Esophagus muscularis mucosa (tissue), 4 donors: ENCODE measurements around the gene GPR15. TPM values are rescaled to one million over a fixed set of nuclear protein-coding genes. Genes with fewer than 3 reads are reported as not detected.
"Not testable (repeated sequence)": the region's sequence is repeated elsewhere in the genome, so short reads cannot be mapped to it uniquely, and the experiment has no call there.

Source experiments
- DNase-seq: peaks from one replicate; pipeline ENCODE4 v3.0.0-alpha.2; 2017; ENCODE audit errors: extremely low spot score
- H3K27ac ChIP-seq, 4 donors: fragments of 200-600 bp; sonication (generic); replicated peaks in 1 of 4; 1 replicate in 3 of 4; 2 replicates in 1 of 4; pipeline ENCODE4 v1.5.1; 2016 to 2019; ENCODE audit warnings: mild to moderate bottlenecking in 1 of 4
- H3K27me3 ChIP-seq, 4 donors: fragments of 200-600 bp; sonication (generic); one replicate each; pipeline versions ENCODE4 v1.5.1 to v1.6.0; 2016 to 2019
- H3K36me3 ChIP-seq, 4 donors: fragments of 200-600 bp; sonication (generic); one replicate each; pipeline ENCODE4 v1.5.1; 2016 to 2019
- H3K4me1 ChIP-seq, 4 donors: fragments of 200-600 bp; sonication (generic); one replicate each; pipeline ENCODE4 v1.5.1; 2016 to 2019
- H3K4me3 ChIP-seq, 4 donors: fragments of 200-600 bp; sonication (generic); 1 replicate in 2 of 4; 2 replicates in 2 of 4; pipeline ENCODE4 v1.5.1; 2016 to 2019; ENCODE audit warnings: mild to moderate bottlenecking in 4 of 4, moderate library complexity in 1 of 4
- H3K9me3 ChIP-seq, 4 donors: fragments of 200-600 bp; sonication (generic); 1 replicate in 3 of 4; 2 replicates in 1 of 4; pipeline ENCODE4 v1.5.1; 2016 to 2019
- EP300 ChIP-seq: sonication (generic); formaldehyde crosslinking; IDR thresholded peaks from one replicate; pipeline ENCODE4 v1.6.1; 2017; ENCODE audit warnings: antibody characterized with exemption
- POLR2A ChIP-seq: fragments of 450-650 bp; IDR thresholded peaks from one replicate; pipeline ENCODE4 v1.6.1; 2017; ENCODE audit warnings: antibody characterized with exemption, moderate library complexity, mild to moderate bottlenecking, low read depth
- POLR2AphosphoS5 ChIP-seq, 2 donors: sonication (generic); formaldehyde crosslinking; IDR thresholded peaks; one replicate each; pipeline ENCODE4 v1.6.1; 2017; ENCODE audit warnings: antibody characterized with exemption in 2 of 2
- WGBS: methylation state at CpG from one replicate; pipeline ENCODE4 v1.1.5; 2018; 5-methylcytosine and 5-hydroxymethylcytosine counted together
- intact Hi-C: fragments of 100-400 bp; cut with DNase I; formaldehyde crosslinking; loops from one replicate; pipeline ENCODE4 v1.15.1; 2023
- total RNA-seq, 4 donors: library from RNA; depleted of rRNA; stranded (reverse); fragments of >200 nt; gene quantifications; one replicate each; pipeline versions ENCODE4 v1.1.0 to v1.2.1, GENCODE V29; 2016
- TF ChIP-seq, protein P1 (sequence below), 3 experiments: fragments of 200-600 bp in 2 of 3; fragments of 450-650 bp in 1 of 3; sonication (generic) in 2 of 3; IDR thresholded peaks; one replicate each; pipeline ENCODE4 v1.5.1; 2017 to 2019; ENCODE audit warnings: antibody characterized with exemption in 3 of 3, mild to moderate bottlenecking in 2 of 3, moderate library complexity in 1 of 3

The GPR15 gene
- total RNA-seq, 4 donors from 2014 or later: 0.32 TPM; not detected in 3

DNA sequence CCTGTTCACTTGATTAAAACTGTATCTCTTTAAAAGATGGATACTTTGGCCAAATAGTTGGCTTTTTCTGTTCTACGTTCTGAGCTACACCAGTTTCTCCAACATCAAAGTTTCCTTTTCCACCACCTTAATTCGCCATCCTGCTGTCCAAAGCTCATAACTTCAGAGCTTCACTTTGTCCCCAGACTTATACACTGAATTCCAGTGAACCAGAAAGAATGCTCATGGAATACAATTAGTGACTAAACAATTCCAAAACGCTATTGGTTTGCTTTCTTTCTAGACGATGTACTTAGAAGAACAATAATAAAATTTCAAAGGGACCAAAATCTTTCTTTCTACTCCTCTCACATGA lies 23.2 kb downstream of the GPR15 start:
- intact Hi-C loops: no loop called here
- no peaks in the 10 kb centered on the region for H3K36me3 ChIP-seq
- H3K9me3 ChIP-seq: no peaks in the 10 kb centered on the region
- WGBS: 82% methylated on average over 4 of the region's 4 CpGs
- TF ChIP-seq POLR2AphosphoS5 (IDR thresholded peaks at IDR 0.05): no peak
- TF ChIP-seq EP300: no peak
- no peak for TF ChIP-seq POLR2A
- TF ChIP-seq, protein P1, sequence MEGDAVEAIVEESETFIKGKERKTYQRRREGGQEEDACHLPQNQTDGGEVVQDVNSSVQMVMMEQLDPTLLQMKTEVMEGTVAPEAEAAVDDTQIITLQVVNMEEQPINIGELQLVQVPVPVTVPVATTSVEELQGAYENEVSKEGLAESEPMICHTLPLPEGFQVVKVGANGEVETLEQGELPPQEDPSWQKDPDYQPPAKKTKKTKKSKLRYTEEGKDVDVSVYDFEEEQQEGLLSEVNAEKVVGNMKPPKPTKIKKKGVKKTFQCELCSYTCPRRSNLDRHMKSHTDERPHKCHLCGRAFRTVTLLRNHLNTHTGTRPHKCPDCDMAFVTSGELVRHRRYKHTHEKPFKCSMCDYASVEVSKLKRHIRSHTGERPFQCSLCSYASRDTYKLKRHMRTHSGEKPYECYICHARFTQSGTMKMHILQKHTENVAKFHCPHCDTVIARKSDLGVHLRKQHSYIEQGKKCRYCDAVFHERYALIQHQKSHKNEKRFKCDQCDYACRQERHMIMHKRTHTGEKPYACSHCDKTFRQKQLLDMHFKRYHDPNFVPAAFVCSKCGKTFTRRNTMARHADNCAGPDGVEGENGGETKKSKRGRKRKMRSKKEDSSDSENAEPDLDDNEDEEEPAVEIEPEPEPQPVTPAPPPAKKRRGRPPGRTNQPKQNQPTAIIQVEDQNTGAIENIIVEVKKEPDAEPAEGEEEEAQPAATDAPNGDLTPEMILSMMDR (IDR thresholded peaks at IDR 0.05): no peak
- no peak overlapping the region for H3K27ac ChIP-seq
- no peak overlapping the region for H3K4me3 ChIP-seq
- DNase-seq: no peak
- H3K27me3 ChIP-seq: peaks cover 0 to 4% (median 0%) of the 10 kb centered on the region in 4 donors
- H3K4me1 ChIP-seq: no peaks in the 10 kb centered on the region

- Histone ChIP-seq H3K27ac (no peak overlapping the region), H3K4me1 (no peaks in the 10 kb centered on the region), H3K36me3 (no peaks in the 10 kb centered on the region), H3K4me3 (no peak overlapping the region), H3K27me3 (no peaks in the 10 kb centered on the region), H3K9me3 (no peaks in the 10 kb centered on the region)
- WGBS: 77% methylated on average over 7 of the region's 7 CpGs
- intact Hi-C loops: no loop called here
- TF ChIP-seq POLR2AphosphoS5 (IDR thresholded peaks at IDR 0.05) (no peak), EP300 (no peak), POLR2A (no peak)
- TF ChIP-seq, protein P1 (IDR thresholded peaks at IDR 0.05): no peak
- DNase-seq: no peak
Observed at GRCh38 chr3:98556164-98557130, 24.7 kb downstream of the GPR15 start.

DNA sequence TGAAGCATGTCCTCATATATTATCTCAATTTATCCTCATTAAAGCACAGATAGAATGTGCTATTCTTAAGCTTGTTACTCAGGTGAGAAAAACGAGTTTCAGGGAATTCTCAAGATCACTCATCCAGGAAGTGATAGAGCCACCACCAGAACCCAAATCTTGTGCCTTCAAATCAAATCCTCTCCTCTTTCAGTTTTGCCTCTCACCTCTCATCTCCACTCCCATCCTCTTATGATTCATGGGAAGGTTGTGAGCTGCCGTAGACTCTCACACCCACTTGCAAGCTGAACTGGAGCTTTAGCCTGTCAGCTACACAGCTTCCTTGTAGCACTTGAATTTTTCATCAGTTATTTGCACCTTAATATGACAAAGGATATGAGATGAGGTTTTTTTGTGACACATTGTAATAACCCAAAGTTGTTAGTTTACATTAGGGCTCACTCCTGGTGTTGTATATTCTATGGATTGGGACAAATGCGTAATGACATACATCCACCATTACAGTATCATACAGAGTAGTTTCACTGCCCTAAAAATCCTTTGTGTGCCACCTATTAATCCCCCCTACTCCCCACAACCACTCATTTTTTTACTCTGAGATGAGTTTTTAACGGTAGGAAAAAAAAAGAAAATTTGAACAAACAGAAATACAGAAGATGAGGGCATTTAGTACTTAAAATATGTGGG lies 25.7 kb downstream of the GPR15 start:
- Histone ChIP-seq H3K27me3 (no peaks in the 10 kb centered on the region), H3K9me3 (no peaks in the 10 kb centered on the region), H3K36me3 (no peaks in the 10 kb centered on the region), H3K4me3 (no peak overlapping the region), H3K4me1 (no peaks in the 10 kb centered on the region), H3K27ac (no peak overlapping the region)
- 73% methylated on average over 4 of the region's 4 CpGs for WGBS
- no peak for DNase-seq
- intact Hi-C loops: no loop called here
- TF ChIP-seq, protein P1 (IDR thresholded peaks at IDR 0.05): no peak
- TF ChIP-seq POLR2A: no peak
- TF ChIP-seq POLR2AphosphoS5 (IDR thresholded peaks at IDR 0.05): no peak
- no peak for TF ChIP-seq EP300

DNA sequence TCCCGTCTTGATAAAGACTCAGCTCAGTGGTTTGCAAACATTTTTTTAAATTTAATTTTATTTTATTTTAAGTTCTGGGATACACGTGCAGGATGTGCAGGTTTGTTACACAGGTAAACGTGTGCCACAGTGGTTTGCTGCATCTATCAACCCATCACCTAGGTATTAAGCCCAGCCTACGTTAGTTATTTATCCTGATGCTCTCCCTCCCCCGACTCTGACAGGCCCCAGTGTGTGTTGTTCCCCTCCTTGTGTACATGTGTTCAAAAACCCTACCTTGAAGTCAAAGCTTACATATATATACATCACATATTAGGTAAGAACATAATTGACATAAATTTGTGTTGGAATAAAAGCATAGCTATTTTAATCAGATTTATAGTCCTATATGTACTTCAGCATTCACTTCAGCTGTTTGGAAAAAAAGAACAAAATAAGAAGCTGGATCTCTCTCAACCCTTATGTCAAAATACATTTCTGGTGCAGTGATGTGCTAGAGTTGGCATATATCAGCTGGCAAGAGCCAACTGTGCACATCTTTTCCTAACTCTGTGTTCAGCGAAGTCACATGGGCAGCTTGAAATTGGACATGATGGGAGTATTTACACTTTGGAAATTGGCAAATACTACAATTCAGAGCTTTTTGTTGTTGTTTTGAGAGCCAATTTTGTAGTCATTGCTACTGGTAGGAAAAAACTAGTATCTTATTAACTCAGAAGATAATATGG lies 26.5 kb downstream of the GPR15 start:
- WGBS: 78% methylated on average over 6 of the region's 6 CpGs
- DNase-seq: no peak
- H3K4me3 ChIP-seq: no peak overlapping the region
- H3K4me1 ChIP-seq: no peaks in the 10 kb centered on the region
- TF ChIP-seq POLR2AphosphoS5 (IDR thresholded peaks at IDR 0.05) (no peak), POLR2A (no peak)
- TF ChIP-seq, protein P1 (IDR thresholded peaks at IDR 0.05): no peak
- H3K9me3 ChIP-seq: no peaks in the 10 kb centered on the region
- no peak overlapping the region for H3K27ac ChIP-seq
- no peaks in the 10 kb centered on the region for H3K27me3 ChIP-seq
- intact Hi-C loops: no loop called here
- no peaks in the 10 kb centered on the region for H3K36me3 ChIP-seq

DNA sequence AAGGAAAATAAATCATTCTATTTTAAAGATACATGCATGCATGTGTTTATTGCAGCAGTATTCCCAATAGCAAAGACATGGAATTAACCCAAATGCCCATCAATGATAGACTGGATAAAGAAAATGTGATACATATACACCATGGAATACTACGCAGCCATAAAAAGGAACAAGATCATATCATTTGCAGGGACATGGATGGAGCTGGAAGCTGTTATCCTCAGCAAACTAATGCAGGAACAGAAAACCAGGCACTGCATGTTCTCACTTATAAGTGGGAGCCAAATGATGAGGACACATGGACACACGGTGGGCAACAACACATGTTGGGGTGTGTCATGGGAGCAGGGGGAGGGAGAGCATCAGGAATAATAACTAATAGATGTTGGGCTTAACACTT lies 28.0 kb downstream of the GPR15 start:
- intact Hi-C loops, H3K36me3 ChIP-seq, H3K27ac ChIP-seq, H3K27me3 ChIP-seq, H3K4me3 ChIP-seq, DNase-seq, H3K9me3 ChIP-seq, H3K4me1 ChIP-seq: not testable (repeated sequence)
- 91% methylated on average over 2 of the region's 2 CpGs for WGBS
